SK-N-SH (cell line): ENCODE measurements around the gene CSRP2. TPM values are rescaled to one million over a fixed set of nuclear protein-coding genes. Genes with fewer than 3 reads are reported as not detected.

ENCODE experiments used
- polyA plus RNA-seq, 3 experiments: library from polyadenylated mRNA; depleted of rRNA; stranded (reverse); fragments of >200 nt; gene quantifications; 2 replicates each; pipeline ENCODE4 v1.2.3, GENCODE V29; 2012

The CSRP2 gene
- polyA plus RNA-seq, 1 of the 3 experiments (the other 2 are of a cell fraction) = 87.6 TPM

Other genes starting within 250 kb of the CSRP2 start
- 28.6 and 32.8 TPM in 2 replicates for gene ZDHHC17, start 114.9 kb downstream of the CSRP2 start, polyA plus RNA-seq (2012; rRNA removed)
- gene E2F7, start 186.6 kb upstream of the CSRP2 start, polyA plus RNA-seq (2012; rRNA removed) = 8.8 and 9.2 TPM in 2 replicates